NOMO-1 (cell line): Measurements from ENCODE around the gene PLA2G4B.

Source experiments
- DNase-seq, 2 experiments: peaks; one replicate each; lab custom pipeline; 2025; ENCODE audit not compliant: unreplicated experiment in 2 of 2; lab: John Stamatoyannopoulos, UW

Gene PLA2G4B, protein sequence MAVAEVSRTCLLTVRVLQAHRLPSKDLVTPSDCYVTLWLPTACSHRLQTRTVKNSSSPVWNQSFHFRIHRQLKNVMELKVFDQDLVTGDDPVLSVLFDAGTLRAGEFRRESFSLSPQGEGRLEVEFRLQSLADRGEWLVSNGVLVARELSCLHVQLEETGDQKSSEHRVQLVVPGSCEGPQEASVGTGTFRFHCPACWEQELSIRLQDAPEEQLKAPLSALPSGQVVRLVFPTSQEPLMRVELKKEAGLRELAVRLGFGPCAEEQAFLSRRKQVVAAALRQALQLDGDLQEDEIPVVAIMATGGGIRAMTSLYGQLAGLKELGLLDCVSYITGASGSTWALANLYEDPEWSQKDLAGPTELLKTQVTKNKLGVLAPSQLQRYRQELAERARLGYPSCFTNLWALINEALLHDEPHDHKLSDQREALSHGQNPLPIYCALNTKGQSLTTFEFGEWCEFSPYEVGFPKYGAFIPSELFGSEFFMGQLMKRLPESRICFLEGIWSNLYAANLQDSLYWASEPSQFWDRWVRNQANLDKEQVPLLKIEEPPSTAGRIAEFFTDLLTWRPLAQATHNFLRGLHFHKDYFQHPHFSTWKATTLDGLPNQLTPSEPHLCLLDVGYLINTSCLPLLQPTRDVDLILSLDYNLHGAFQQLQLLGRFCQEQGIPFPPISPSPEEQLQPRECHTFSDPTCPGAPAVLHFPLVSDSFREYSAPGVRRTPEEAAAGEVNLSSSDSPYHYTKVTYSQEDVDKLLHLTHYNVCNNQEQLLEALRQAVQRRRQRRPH

DNA sequence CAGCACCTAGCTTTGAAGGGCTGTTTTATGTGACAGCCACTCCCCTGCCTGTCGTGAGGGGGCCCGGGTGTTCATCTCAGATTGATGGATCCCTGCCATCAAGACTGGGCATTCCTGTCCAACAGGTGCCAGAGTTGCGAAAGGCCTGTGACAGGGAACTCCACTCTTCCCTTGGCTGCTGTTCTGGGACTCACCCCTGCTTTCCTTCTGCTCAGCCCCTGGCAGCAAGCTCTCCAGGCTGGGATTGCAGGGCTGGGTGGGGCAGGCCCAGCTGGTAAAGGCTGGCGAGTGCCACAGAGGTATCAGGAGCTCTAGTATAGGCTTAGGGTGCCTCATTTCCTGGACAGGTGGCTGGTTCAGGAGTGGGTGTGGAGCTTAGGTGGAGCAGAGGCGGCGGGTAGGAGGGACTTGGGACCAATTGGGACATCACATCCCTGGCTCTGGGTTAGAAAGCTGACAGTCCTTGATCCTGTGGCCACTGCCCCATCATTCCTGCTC is at the start of gene PLA2G4B:
Gene PLA2G4B, plus strand, starts transcription at position 448 of the 498 bp plus-strand sequence. CDS start 67 bp downstream, outside the sequence.
- no peak for DNase-seq

DNA sequence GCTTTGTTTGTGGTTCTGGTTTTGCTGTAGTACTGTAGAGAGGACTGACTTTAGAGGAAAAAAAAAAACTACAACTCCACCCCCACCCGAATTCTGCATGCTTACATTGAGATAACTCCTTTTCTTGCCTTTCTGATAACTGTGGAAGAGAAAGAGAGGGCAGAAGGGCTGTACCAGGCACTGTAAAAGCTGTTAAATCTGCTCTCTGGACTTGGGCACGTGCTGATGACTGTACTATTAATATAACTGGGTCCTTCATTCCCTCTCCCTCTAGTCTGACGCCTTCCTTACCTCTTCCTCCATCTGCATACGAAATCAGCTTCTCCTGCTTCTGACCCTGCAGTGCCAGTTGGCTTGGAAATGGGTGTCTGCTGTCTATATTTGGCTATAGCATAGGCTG is 49.4 kb upstream of the PLA2G4B start:
- no peak for DNase-seq

DNA sequence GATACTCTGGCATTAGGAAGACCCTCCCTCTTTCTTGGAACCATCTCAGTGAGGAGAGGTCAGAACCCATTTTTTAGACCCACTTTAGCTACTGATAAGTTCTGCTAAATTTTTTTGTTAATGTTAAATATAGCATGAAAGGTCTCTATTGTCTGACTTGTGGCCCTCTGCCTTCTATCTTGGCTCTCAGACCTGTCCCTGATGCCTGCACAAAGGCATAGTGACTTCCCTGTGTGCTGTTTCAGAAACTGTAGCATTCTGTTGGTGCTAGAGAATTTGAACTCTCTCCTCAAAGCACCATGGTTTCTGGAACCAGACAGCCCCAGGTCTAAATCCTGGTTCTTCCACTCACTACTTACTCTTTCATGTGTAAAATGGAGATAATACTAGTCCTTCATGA is 49.0 kb upstream of the PLA2G4B start:
- no peak for DNase-seq

DNA sequence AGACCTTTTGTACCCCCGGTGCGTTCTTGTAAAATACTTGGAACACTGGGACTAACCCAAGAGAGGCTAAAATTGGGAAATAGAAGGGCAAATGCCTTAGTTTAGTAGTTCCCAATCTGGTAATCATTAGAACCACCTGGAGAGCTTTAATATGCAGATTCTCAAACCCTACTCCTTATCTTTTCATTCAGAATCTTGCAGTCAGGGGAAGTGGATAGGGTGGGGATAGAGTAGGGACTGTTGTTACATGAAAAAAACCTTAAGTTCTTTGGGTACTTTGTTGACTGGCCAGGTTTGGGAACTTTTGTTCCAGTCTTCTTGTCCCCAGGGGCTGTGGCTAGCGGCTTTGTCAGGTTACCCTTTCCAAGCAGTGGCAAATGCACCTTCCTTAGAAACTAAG is 48.5 kb upstream of the PLA2G4B start:
- no peak for DNase-seq

DNA sequence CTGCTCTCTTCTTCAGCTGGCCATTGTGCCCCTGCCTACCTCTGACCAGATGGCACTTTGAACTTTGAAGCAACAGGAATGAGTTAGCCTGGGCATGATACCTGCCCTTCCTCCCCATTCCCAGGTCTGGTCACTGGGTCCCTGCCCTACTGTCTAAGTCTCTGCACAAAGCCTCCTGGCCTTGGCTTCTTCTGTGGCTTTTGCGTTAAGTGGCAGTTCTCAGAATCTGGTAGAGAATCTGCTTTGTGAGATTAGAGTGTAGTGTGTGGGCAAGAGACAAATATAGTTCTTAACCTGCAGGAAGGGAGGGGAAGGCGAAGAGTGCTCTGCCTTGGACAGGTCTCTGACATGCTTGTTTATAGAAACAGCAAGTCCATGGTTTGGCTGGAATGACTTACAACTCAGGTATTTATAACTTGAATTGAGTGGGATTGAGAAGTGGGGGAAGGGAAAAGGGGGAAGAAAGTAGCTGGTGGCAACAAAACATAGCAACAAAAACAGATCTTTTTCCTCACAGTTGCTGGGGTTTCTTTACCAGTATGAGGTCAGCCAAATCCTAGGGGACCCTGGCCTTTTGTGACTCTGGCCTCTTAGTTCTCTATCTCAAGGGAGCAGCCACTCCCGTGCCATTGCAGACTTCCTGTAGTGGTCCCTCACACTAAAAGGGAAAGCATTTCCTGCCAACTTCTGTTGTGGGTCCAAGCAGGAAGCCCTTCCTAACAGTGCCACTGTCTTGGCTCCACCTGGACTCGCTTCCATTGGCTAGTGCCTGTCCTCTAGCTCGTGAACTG is 47.7 kb upstream of the PLA2G4B start:
- DNase-seq: no peak

DNA sequence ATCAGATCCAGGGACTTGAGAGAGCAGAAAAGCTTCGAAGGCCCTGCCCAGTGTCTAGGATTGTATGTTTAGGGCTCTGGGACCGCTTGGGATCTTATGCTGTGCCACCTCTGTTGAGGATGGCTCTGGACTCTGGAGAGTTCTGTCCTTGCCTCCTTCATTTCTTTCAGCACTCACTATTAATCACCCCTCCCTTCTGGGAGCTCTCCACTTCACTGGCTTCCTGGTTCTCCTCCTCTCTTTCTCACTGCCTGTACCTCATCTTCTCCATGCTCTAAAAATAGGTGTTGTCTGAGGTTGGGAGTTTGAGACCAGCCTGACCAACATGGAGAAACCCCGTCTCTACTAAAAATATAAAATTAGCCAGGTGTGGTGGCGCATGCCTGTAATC is 47.1 kb upstream of the PLA2G4B start:
- DNase-seq: no peak

DNA sequence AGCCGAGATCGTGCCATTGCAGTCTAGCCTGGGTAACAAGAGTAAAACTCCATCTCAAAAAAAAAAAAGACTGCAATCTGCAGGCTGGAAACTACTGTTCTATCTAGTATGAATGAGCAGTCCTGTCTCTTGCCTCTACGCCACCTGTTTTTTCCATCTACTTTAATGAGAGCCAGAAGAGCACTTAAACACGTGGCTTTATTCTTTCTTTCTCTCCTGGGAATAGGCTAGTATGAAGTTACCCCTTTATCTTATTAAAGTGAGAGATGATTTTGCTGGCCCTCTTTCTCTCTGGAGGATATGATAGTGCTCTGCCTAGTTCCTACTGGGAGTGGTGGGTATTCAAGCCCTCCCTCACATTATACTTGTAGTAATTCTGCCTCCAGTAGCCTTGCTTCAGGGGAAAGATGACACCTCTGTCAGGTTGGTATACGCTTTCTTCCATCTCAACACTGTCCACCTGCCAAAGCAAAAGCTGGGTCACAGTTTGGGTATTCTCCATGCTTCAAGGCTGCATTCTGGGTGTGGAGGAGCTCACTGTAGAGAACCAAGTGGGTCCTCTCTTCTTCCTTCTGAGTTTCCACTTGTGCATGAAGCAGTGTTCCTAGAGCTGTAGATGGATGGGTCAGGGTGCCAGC is 46.5 kb upstream of the PLA2G4B start:
- no peak for DNase-seq

DNA sequence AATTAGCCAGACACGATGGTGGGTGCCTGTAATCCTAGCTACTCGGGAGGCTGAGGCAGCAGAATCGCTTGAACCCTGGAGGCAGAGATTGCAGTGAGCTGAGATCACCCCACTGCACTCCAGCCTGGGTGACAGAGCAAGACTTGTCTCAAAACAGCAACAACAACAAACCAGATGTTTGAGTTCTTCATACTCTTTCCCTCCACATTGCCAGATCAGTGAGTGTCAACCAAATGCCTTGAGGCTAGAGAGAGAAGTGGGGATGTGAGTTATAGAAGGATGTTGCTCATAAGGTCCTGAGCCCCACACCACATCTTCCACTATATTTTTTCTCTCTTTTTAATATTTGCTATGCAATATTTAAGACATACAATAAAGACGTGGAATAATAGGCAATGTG is 44.6 kb upstream of the PLA2G4B start:
- DNase-seq: no peak

DNA sequence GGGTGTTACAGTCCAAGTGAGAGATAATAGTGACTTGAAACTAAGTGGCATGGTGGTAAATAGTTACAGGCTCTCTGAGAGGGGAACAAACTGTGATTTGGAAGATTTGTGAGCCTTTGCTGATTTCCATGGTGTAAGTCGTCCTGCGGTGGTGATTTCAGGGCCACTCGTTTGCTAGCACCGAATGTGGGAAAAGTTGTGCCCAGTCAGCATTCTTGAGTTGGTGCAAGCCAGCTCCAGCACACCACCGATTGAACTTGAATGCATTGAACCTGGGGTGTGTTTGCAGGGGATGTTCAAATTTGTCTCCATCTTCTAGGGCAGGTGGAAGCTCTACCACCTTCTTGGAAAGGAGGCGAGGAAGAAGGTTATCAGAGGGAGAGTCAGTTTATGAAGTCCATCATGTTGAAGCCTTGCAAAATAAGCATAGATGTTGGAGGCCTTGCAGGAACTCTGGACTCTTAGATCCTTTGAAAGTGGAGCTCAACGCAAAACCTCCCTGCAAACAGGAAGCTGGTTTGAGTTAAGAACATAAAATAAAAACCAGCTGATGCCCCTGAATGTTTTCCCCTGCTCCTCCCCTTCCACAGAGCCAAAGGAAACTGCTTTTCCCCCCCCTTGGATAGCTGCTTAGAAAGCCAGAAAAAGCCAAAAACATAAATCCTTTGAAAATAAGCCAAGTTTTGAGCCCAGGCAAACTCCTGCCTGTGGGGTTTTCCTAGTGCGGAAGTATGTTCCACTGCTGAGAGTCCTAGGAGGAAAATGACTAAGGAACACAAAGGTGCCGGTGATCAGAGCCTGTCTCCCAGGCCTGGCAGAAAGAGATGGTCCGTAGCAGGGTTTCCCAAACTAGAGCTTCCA is 42.4 kb upstream of the PLA2G4B start:
- DNase-seq: no peak

DNA sequence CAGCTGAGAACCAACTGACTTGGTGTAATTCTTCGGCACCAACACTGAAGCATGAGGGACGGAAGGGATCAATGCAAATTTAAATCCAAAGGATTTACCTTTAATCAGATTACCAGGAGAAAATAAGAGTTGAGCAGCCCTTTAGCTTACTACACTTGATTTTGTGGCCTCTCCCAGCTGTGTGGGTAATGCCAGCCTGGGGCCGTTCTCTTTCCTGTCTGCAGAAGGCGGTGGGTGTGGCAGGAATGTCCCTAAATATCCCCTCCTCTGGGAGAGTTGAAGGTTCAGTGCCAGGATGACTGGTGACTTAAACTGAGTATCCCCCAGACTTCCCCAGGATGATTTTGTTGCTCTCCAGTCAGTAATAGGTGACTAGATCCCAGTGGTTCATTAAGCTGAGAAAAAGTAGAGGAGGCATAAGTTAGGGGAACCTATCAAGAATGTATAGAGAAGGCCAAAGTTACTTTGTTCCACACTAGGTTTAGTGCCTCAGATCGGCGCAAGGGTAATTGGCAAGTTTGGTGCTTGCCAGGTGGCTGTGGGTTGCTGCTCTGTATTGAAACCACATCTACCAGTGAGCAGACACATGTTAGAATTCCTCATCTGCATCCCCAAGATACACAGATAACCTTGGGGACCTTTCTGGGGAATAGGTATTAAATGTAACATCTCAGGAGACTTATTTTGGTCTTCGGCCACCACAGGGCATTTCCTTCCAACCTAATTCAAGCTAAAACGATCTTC is 41.3 kb upstream of the PLA2G4B start:
- DNase-seq: no peak

DNA sequence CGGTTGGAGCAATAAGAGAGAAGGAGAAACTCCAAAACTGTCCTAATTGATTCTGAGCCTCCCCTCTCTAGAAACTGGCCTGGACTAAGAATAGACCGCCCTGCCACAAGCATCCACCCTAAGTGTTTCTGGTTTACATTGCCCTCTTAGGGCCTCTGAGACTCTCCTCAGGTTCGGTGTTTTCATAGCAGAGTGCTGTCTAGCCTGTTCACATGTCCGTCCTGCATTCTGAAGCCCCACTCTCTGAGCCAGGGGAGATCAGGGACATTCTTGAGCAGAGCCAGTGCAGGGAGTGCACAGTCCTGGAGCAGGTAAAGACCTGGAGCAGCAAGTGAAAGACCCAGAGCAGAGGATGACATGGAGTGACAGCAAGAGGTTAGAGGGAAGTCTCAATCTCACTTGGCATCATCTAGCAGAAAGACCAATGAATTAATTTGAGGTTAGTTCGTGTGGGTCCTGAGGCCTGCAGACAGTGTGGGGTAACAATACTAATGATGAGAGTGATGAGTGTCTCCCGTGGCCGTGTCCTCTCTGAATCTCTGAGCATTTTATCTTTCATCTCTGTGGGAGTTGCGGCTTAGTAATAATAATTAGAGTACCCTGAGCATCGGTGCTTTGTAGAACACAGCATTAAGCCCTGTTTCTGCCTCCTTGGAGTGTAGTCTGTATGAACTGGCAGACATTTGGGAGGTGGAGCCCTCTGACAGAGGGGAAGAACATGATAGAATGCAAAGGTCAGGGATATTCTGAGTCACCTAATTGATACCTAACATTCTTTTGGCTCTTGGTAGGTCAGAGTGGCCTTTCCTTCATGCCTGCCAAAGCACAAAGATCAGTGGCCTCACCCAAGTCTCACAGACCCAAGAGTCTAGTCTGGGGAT is 39.8 kb upstream of the PLA2G4B start:
- DNase-seq: no peak

DNA sequence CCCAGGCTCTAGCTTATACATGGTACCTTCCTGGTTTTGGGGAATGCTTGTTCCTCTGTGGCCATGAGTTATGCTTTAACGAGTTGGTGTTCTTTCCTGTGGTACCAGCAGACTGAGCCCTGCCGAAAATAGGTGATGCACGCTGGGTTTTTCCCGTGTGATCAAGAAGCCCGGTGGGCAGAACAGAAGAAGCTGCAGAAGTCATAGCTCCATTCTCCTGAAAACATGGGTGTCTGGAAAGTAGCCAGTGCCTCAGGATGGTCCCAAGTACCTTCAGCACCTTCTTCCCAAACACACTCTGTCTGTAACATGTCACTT is 39.2 kb upstream of the PLA2G4B start:
- no peak for DNase-seq

DNA sequence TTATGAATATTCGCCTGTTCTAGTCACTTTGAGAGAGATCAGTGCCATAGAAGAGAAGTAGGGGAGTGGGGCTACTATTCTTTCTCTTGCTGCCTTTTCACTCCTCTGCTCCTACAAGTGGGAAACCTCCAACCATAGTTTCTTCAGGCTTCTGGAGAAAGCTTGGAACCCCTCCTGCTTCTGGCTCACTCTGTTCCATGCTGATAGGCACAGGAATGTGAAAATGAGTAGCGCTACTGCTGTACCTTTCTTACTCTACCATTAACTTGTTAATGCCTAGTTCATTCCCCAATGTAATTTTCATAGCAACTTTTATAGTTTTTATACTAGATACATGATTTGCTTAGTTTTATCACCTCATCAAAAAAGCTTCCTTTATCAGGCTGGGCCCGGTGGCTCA is 37.5 kb upstream of the PLA2G4B start:
- DNase-seq: no peak

DNA sequence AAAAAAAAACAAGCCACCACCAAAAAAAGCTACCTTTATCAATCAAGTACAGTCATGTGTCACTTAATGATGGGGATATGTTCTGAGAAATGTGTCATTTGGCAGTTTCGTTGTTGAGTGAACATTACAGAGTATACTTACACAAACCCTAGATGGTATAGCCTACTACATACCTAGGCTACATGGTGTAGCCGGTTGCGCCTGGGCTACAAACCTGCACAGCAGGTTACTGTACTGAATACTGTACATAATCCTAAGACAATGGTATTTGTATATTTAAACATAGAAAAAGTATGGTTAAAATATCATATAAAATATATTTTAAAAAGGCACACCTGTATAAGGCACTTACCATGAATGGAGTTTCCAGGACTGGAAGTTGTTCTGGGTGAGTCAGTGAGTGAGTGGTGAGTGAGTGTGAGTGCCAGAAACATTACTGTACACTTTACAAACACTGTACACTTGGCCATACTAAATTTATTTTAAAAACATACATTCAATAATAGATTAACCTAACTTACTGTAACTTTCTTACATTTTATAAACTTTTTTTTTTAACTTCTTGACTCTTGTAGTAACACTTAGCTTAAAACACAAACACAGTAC is 36.7 kb upstream of the PLA2G4B start:
- no peak for DNase-seq

DNA sequence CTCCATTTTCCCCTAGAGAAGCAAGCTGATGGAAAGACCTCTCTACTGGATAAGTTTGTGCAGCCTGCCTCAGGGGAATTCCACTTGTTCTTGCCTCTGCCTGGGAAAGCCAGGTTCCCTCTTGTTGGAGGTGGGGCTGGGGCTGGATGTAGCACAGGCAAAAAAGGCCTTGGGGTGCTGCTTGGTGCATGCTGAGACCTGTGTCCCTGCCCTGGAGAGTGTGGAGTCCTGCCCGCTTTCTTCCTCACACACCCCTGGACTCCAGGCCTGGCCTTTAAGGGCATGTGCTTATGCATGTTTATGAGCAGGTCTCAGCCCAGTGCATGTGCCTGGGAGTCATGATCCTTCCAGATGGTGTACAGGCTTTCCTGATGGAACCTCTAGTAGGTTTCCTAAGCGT is 34.3 kb upstream of the PLA2G4B start:
- no peak for DNase-seq

DNA sequence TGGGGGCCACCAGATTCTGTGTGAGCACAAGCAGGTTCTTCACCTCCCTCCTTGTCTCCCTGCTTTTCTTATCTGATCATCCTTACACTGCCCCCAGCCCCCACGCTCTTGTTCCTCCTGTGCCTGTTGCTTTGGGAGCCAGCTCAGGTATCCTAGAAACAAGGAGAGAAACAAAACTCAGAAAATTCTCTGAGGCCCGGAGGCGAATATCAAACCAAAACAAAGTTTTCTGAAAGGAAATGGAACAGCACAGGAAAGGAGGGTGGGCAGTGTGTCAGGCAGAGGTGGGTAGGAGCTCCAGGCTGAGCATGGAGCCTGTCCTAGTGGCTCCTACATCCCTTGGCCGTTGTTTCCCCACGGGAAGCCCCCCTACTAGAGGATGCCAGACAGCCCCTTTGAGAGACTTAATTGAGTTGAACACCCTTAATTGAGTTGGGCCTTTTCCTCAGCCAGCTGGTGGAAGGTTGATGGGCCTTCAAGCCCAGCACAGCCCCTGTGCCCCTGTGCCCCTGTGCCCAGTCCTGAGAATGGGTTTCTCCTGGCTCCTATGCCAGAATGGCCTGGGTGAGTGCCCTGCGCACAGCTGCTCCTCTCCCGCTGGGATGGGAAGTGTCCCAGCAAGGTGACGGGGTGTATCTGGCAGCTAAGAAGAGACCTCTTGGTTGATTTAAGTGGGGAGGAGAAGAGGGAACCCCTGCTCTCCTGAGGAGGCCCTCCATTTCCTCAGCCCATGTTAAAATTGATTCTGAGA is 33.6 kb upstream of the PLA2G4B start:
- no peak for DNase-seq

DNA sequence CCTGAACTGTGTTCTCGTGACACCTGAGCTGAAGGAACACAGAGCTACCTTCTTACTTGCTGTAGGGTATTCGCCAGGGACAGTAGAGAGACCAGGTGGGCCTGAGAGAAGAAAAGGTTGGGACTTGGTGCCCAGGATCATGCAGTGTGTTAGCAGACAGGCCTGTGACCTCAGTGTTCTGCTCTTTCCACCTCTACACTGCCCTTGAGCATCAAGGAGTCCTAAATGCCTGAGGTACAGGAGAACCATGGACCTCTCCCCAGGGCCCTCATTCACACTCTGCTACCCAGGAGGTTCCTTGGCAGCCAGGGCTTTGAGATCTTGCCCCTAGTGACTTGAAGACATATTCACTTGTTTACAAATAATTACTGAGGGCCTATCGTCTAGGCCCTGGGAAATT is 32.9 kb upstream of the PLA2G4B start:
- DNase-seq: no peak
